Subcutaneous adipose tissue (tissue), 4 donors: ENCODE data around the gene GPX8. TPM values are rescaled to one million over a fixed set of nuclear protein-coding genes. Genes with fewer than 3 reads are reported as not detected.

Experiments used
- CTCF ChIP-seq: fragments of 450-650 bp; IDR thresholded peaks from one replicate; pipeline ENCODE4 v1.5.1; 2016; ENCODE audit warnings: low read depth, mild to moderate bottlenecking, control low read depth, antibody characterized with exemption, moderate library complexity
- total RNA-seq, 4 donors: library from RNA; depleted of rRNA; stranded (reverse); fragments of >200 nt; gene quantifications; one replicate each; pipeline ENCODE4 v1.1.0, GENCODE V29; 2016

The GPX8 gene
- total RNA-seq, 4 donors from 2014 or later: 5.7 to 19.7 (median 14.9) TPM

DNA sequence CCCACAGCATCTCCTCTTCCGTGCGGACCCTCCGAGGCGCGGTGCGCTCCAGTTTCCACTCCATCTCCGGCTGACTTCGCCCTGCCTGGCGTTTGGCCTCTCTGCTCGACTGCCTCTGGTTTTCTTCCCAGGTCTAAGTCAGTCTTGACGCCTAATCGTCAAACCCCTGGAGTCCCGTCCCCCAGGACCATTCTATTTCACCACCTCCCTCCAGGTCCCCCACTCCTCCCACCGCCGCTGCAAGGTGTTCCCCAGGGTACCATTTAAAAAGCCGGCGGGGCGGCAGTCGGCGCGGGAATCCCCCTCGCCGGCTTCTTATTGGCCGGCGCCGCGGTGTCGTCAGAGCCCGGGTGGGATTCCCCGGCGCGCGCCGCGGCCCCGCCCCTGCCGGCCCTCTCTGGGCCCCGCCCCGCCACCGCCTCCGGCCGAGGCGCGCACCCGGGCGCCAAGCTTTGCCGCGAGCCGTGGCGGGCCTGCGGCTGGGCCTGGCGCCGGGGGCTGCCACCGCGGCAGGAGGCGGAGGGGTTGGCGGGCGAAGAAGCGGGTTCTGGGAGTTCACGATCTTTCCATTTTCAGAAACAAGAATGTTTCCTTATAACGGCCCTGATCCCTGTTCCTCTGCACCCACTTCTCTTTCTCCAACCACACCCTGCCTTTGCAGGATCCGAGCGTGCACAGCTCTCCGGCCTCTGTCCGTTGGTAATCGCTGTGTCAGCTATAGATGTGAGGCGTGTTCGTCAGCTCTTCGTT lies 13.1 kb downstream of the GPX8 start, which contains the start of gene CDC20B:
CDC20B (minus strand) TSS at position 241 of the 750 bp plus-strand sequence; CDS start at position 64, 177 bp downstream.
- no peak for TF ChIP-seq CTCF

DNA sequence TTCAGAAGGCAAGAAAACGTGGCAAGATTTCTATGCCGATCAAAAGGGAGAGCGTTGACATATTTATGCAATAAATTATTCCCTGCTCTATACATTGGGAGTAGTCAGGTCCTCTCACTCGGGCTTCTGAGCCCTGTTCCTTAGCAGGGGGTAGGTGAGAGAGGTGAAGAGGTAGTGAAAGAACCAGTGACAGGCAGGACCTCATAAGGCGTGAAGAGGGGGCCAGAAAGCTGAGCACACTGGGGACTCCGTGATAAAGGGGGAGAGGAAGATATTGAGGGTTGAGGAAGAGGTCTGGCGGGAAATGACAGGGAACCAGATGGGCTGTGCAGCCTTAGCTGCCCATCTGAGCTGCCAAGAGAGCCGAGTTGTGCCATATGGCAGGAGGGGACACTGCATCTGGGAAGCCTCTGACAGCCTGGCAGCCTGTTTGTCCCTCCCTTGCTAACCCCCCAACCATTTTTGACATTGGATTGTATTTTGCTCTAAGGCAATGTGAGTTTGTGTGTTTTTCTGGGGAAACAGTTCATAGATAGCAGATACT lies 13.8 kb downstream of the GPX8 start:
- no peak for TF ChIP-seq CTCF

DNA sequence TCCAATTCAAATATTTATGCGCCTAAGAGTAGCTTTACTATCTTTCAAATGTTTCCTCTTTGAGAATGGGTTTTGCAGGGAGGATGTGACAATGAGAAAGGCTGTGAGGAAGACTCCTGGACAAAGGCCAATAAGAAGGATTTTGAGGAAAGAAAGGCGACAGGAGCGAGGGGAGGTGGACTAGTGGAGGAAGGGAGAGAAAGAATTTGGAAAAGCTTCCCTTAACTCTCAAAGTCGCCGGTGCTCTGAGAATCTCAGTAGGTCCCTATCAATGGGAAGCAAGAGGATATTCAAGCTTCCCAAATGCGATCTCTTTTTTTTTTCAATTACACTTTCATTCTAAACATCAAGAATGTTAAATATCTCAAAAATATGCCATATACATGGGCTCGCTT lies 15.8 kb downstream of the GPX8 start:
- TF ChIP-seq CTCF: no peak

GRCh38 chr5:55176176-55176818 lies 16.3 kb downstream of the GPX8 start:
- no peak for TF ChIP-seq CTCF

DNA sequence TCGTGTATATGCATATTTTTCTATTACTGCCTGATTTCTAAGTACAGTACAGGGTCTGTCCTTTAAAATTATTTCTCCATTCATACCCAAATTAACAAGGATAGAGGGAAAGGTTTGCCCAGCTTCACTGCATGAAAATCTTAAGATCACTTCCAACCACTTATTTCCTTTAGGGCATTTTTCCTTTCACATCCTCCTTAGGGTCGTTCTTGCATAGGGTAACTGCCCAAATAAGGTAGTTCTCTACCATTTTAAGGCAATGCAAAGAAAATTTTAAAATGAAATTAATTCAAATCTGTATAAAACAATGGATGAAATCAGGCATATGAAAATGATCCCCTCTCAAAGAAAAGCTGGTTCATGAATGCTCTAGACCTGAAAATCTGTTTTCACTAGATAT lies 17.1 kb downstream of the GPX8 start:
- TF ChIP-seq CTCF: no peak

DNA sequence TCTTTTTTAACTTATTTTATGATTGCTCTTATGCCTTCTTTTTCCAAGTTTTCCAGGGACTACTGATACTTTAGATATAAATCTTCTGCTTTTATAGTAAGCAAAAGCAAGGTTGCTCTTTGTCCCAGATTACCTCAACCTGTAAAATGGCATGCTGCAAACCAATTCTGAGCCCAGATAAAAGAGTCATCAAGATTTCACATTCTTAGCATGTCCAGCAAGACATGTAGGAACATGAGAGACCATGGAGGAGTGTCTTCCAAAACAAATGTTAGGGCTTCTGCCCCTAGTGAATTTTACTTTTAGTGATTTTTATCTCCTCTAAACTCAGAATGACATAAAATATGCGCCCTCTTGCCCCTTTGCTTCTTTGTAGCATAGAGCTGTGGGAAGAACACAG lies 20.0 kb downstream of the GPX8 start:
- TF ChIP-seq CTCF: no peak

GRCh38 chr5:55187370-55187769 lies 27.4 kb downstream of the GPX8 start:
- no peak for TF ChIP-seq CTCF
